22Rv1 (cell line): ENCODE results near the gene TJP2.

ENCODE experiments used
- H3K27ac ChIP-seq: fragments of 450-650 bp; 2 replicates; pipeline ENCODE4 v1.5.1; 2017
- ZFX ChIP-seq: fragments of 450-650 bp; IDR thresholded peaks from 2 replicates; pipeline ENCODE4 v1.6.1; 2017; ENCODE audit warnings: antibody characterized with exemption, borderline replicate concordance
- TF ChIP-seq, protein P1 (sequence below): fragments of 450-650 bp; IDR thresholded peaks from 2 replicates; pipeline ENCODE4 v1.5.1; 2017; ENCODE audit warnings: mild to moderate bottlenecking

Gene TJP2

GRCh38 chr9:69314547-69314946, 140.5 kb downstream of the TJP2 start:
- H3K27ac ChIP-seq: no peak overlapping the region
- TF ChIP-seq ZFX: no peak
- TF ChIP-seq, protein P1, sequence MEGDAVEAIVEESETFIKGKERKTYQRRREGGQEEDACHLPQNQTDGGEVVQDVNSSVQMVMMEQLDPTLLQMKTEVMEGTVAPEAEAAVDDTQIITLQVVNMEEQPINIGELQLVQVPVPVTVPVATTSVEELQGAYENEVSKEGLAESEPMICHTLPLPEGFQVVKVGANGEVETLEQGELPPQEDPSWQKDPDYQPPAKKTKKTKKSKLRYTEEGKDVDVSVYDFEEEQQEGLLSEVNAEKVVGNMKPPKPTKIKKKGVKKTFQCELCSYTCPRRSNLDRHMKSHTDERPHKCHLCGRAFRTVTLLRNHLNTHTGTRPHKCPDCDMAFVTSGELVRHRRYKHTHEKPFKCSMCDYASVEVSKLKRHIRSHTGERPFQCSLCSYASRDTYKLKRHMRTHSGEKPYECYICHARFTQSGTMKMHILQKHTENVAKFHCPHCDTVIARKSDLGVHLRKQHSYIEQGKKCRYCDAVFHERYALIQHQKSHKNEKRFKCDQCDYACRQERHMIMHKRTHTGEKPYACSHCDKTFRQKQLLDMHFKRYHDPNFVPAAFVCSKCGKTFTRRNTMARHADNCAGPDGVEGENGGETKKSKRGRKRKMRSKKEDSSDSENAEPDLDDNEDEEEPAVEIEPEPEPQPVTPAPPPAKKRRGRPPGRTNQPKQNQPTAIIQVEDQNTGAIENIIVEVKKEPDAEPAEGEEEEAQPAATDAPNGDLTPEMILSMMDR: no peak

GRCh38 chr9:69317081-69317480, 143.0 kb downstream of the TJP2 start:
- no peak overlapping the region for H3K27ac ChIP-seq
- TF ChIP-seq ZFX: no peak
- TF ChIP-seq, protein P1: no peak

DNA sequence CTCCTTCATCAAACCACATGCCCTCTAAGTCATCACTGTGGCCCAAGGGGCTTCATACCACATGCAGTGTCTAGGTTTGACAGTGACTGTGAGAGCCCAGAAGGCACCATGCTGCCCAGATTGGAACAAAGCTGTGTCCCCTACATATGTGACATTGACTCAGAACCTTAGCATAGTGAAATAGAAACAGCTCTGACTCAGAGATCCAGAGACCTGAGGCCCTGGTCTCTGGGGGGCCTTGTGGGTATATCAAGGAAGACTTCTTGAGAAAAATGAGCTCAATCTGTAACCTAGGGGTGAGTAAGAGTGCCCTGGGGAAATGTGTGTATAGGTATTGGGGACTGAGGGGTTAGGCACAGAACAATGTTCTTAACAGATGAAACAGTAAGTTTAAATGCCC, 143.8 kb downstream of the TJP2 start:
- TF ChIP-seq, protein P1: no peak
- TF ChIP-seq ZFX: no peak
- H3K27ac ChIP-seq: no peak overlapping the region

DNA sequence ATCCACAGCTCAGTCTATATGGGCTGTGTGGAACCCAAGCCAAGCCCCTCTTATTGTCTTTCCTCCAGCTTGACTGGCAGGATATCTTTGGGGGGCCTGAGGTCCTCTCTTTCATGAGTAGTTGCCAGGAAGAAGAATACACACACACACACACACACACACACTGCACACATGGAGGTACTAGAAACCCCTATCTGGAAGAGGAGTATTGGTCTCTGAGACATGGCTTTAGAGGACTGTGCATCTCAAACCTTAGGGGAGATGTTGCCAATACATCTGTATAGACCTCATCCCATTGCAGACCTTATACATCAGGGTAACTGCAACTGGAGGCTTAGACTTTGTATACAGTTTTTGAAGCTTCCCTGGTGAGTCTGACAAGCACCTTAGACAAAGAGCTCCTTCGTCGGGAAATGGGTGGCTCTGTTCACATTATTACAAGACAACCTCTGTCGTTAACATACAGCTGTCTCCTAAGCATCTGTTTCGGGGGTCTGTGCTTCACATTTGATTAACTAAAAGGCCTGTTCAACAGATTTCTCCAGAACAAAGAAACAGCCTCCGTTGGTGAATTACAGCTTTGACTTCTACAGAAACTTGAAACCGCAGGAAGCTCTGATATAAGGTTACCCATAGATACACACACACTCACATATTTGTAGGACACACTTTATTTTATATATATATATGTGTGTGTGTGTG, 145.4 kb downstream of the TJP2 start:
- no peak for TF ChIP-seq ZFX
- TF ChIP-seq, protein P1: no peak
- no peak overlapping the region for H3K27ac ChIP-seq

DNA sequence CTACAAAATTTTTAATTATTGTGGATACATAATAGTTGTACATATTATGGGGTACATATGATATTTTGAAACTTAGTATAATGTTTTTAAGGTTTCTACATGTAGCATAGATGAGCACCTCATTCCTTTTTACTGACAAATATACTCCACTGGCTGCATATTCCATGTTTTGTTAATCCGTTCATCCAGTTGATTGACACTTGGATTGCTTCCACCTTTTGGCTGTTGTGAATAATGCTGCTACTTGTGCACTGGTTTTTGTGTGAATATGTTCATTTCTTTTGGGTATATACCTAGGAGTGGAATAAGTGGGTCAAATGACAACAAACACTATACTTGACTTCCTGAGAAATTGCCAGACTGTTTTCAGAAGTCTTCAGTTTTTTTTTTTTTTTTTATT, 148.2 kb downstream of the TJP2 start:
- no peak for TF ChIP-seq ZFX
- TF ChIP-seq, protein P1: no peak
- H3K27ac ChIP-seq: no peak overlapping the region

DNA sequence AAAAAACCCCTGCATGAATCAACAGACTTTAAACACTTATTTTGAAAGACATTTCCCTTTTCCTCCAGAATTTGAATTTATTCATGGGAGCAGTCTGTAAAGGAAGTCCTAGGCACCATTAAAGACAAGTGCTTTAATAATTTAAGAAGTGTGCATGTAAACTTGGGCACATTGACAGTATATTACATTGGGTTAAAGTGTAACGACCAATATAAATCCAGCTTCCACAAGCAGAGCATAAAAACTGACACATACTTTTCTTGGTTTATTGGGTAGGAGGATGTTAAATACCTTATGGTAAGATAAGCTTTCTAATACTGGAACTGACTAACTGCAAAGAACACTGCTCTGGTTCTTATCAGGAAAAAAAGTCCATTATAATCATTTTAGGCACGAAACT, 149.8 kb downstream of the TJP2 start:
- TF ChIP-seq ZFX: no peak
- TF ChIP-seq, protein P1: no peak
- H3K27ac ChIP-seq: no peak overlapping the region
